CD4-positive, CD25-positive, alpha-beta regulatory T cell (primary cell): Measurements from ENCODE around the gene SLC40A1. TPM values are rescaled to one million over a fixed set of nuclear protein-coding genes. Genes with fewer than 3 reads are reported as not detected.

Experiments used
- ATAC-seq, 2 donors: fragments of 150-1000 bp; cut with Tn5 transposase; one replicate each; pipeline ENCODE4 v1.10.0; 2021; ENCODE audit warnings: low read depth in 2 of 2, moderate number of reproducible peaks in 2 of 2, moderate library complexity in 1 of 2
- DNase-seq, 3 donors: peaks; one replicate each; pipeline versions ENCODE4 v3.0.0 to v3.0.0-alpha.2; 2012 to 2022; ENCODE audit warnings: mixed read lengths in 1 of 3
- H3K27ac ChIP-seq: one replicate; pipeline ENCODE4 v1.7.0; 2013; ENCODE audit warnings: mild to moderate bottlenecking, low read length; ENCODE audit not compliant: insufficient read depth, poor library complexity, severe bottlenecking
- H3K27me3 ChIP-seq: one replicate; pipeline ENCODE4 v1.7.0; 2013; ENCODE audit warnings: low read length; ENCODE audit not compliant: control insufficient read depth, insufficient read depth
- H3K36me3 ChIP-seq: one replicate; pipeline ENCODE4 v1.7.0; 2013; ENCODE audit warnings: mild to moderate bottlenecking, low read length, moderate library complexity; ENCODE audit not compliant: control insufficient read depth, insufficient read depth
- H3K4me1 ChIP-seq: 2 replicates; pipeline ENCODE4 v1.7.0; 2013; ENCODE audit warnings: mild to moderate bottlenecking, low read length; ENCODE audit not compliant: insufficient read depth, control insufficient read depth, poor library complexity, severe bottlenecking
- H3K4me3 ChIP-seq: one replicate; pipeline ENCODE4 v1.7.0; 2013; ENCODE audit warnings: low read depth, mild to moderate bottlenecking, low read length, moderate library complexity
- H3K9me3 ChIP-seq, 2 experiments: 1 replicate in 1 of 2; 2 replicates in 1 of 2; pipeline ENCODE4 v1.7.0; 2013; ENCODE audit warnings: low read length in 2 of 2, mild to moderate bottlenecking in 1 of 2, moderate library complexity in 1 of 2; ENCODE audit not compliant: control insufficient read depth in 2 of 2
- H3K27ac Mint-ChIP-seq, 3 donors: one replicate each; pipeline ENCODE4 v1.8.0; 2020 to 2022; ENCODE audit warnings: mild to moderate bottlenecking in 3 of 3, mixed read lengths in 3 of 3, moderate library complexity in 2 of 3
- H3K27me3 Mint-ChIP-seq: one replicate; pipeline ENCODE4 v1.8.0; 2022; ENCODE audit warnings: mild to moderate bottlenecking, mixed read lengths
- H3K36me3 Mint-ChIP-seq: one replicate; pipeline ENCODE4 v1.8.0; 2020; ENCODE audit warnings: mixed read lengths
- H3K4me1 Mint-ChIP-seq, 4 donors: one replicate each; pipeline ENCODE4 v1.8.0; 2020 to 2022; ENCODE audit warnings: mixed read lengths in 4 of 4, mild to moderate bottlenecking in 1 of 4
- H3K4me3 Mint-ChIP-seq, 4 donors: one replicate each; pipeline ENCODE4 v1.8.0; 2020 to 2022; ENCODE audit warnings: mild to moderate bottlenecking in 4 of 4, mixed read lengths in 4 of 4, moderate library complexity in 3 of 4
- H3K9me3 Mint-ChIP-seq, 7 donors: one replicate each; pipeline ENCODE4 v1.8.0; 2020 to 2022; ENCODE audit warnings: mixed read lengths in 7 of 7, mild to moderate bottlenecking in 3 of 7, moderate library complexity in 2 of 7
- polyA plus RNA-seq, 4 donors: library from polyadenylated mRNA; unstranded; fragments of 300-500 nt; fragmentation: Illumina TruSeq; gene quantifications; one replicate each; pipeline ENCODE4 v1.2.3, GENCODE V29; 2021
- total RNA-seq: library from RNA; stranded (reverse); gene quantifications from one replicate; pipeline ENCODE4 v1.2.3, GENCODE V29; 2022

SLC40A1 gene
- total and polyA plus RNA-seq, 5 donors from 2014 or later: 5.6 to 25.3 (median 13.0) TPM

DNA sequence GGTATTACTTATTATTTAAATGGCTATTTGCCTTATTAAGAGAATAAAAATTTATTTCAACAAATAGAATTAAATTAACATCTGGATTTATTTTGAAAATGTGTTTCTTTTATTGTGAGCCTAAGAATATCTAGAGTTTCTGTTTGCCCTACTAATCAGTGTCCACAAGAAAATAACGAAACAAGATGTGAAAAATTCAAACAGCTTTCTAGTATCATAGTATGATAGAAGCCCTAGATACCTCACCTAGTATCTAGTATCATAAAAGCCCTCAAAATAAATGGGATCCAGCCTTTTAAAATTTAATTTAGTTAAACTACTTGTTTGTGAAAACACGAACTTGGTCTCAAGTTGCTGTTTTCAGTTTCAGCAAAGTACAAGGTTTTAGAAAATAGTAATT is 13.7 kb upstream of the SLC40A1 start:
- Mint-ChIP-seq H3K4me3 (no peak overlapping the region), H3K36me3 (no peaks in the 10 kb centered on the region), H3K9me3 (peaks cover 0 to 3% (median 0%) of the 10 kb centered on the region in 7 donors), H3K27ac (no peak overlapping the region), H3K27me3 (peaks cover 9% of the 10 kb centered on the region), H3K4me1 (peaks cover 22 to 40% (median 31%) of the 10 kb centered on the region in 4 donors)
- ATAC-seq (no peak), DNase-seq (no peak)
- Histone ChIP-seq H3K27ac (no peak overlapping the region), H3K36me3 (no peaks in the 10 kb centered on the region), H3K27me3 (no peaks in the 10 kb centered on the region), H3K4me1 (peaks cover 20% of the 10 kb centered on the region), H3K4me3 (no peak overlapping the region), H3K9me3 (no peaks in the 10 kb centered on the region)

DNA sequence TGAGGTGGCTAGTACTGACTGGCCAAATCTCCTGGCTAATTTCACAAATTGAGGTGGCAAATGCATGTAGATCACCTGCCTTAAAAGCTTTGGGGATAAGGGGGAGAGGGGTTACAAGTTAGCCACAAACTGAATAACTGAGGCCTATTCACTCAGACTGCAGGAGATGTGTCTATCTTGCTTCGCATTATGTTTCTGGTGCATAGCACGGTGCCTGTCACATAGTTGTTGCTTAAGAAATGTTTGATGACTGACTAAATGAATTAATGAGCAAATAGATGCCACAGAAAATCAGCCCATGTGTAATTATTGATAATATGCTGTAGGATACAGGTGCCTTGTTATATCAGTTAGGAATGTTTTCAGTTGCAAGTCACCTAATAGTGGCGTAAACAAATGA is 12.5 kb upstream of the SLC40A1 start:
- Histone ChIP-seq H3K4me1 (peaks cover 20% of the 10 kb centered on the region), H3K4me3 (peak overlapping the region; percentile 67), H3K36me3 (no peaks in the 10 kb centered on the region), H3K9me3 (no peaks in the 10 kb centered on the region), H3K27ac (no peak overlapping the region), H3K27me3 (no peaks in the 10 kb centered on the region)
- H3K4me3 Mint-ChIP-seq: peak overlapping the region; percentile 11 to 74 (median 56)
- no peak for ATAC-seq
- H3K27ac Mint-ChIP-seq: peak overlapping the region; percentile 8 to 62 (median 60)
- H3K4me1 Mint-ChIP-seq: peaks cover 22 to 41% (median 33%) of the 10 kb centered on the region in 4 donors
- peaks cover 0 to 3% (median 0%) of the 10 kb centered on the region in 7 donors for H3K9me3 Mint-ChIP-seq
- no peaks in the 10 kb centered on the region for H3K36me3 Mint-ChIP-seq
- no peak for DNase-seq
- peaks cover 16% of the 10 kb centered on the region for H3K27me3 Mint-ChIP-seq

DNA sequence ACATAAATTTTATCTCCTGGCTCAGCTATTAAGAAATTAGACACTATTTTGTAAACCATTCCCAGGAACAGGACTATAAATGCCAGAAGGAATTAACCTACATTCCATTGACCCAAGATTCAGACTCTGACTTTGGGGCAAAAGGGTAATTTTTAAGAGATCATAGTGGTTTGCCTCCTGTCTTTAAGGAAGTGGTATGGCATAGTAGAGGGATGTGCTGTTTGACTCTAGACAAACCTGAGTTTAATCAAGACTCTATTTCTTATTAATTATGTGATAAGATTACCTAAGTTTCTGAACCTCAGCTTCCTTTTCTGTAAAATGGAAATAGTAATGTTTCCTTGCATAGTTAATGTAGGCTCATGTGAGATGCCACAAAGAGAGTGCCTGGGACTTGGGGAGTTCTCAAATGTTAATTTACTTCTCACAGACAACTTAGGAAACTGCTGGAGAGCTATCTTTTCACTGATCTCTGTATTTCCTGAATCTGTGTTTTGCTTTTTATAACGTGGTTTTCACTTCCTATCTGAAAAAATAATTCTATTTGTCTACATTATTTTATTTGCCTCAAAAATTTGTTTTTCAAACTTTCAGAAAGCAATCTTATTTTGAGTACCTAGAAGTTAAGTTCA is 11.9 kb upstream of the SLC40A1 start:
- ATAC-seq: peak in 1 of 2 donors; percentile 43
- Histone ChIP-seq H3K4me3 (peak overlapping the region; percentile 67), H3K27ac (no peak overlapping the region), H3K9me3 (no peaks in the 10 kb centered on the region), H3K27me3 (no peaks in the 10 kb centered on the region), H3K36me3 (no peaks in the 10 kb centered on the region), H3K4me1 (peaks cover 20% of the 10 kb centered on the region)
- Mint-ChIP-seq H3K4me3 (peak overlapping the region; percentile 11 to 74 (median 56)), H3K9me3 (peaks cover 0 to 3% (median 0%) of the 10 kb centered on the region in 7 donors), H3K36me3 (no peaks in the 10 kb centered on the region), H3K27ac (peak overlapping the region; percentile 8 to 62 (median 60)), H3K4me1 (peaks cover 25 to 43% (median 33%) of the 10 kb centered on the region in 4 donors), H3K27me3 (peaks cover 23% of the 10 kb centered on the region)
- no peak for DNase-seq

GRCh38 chr2:189587780-189588179 is 7.2 kb upstream of the SLC40A1 start:
- Histone ChIP-seq H3K27ac (no peak overlapping the region), H3K4me1 (peaks cover 11% of the 10 kb centered on the region), H3K4me3 (no peak overlapping the region), H3K36me3 (no peaks in the 10 kb centered on the region), H3K27me3 (peaks cover 11% of the 10 kb centered on the region), H3K9me3 (no peaks in the 10 kb centered on the region)
- H3K27ac Mint-ChIP-seq: no peak overlapping the region
- no peak for ATAC-seq
- peaks cover 15 to 28% (median 22%) of the 10 kb centered on the region in 4 donors for H3K4me1 Mint-ChIP-seq
- no peak for DNase-seq
- H3K9me3 Mint-ChIP-seq: peaks cover 0 to 3% (median 0%) of the 10 kb centered on the region in 7 donors
- H3K4me3 Mint-ChIP-seq: no peak overlapping the region
- no peaks in the 10 kb centered on the region for H3K36me3 Mint-ChIP-seq
- peaks cover 60% of the 10 kb centered on the region for H3K27me3 Mint-ChIP-seq

- H3K27ac Mint-ChIP-seq: no peak overlapping the region
- peaks cover 0 to 3% (median 0%) of the 10 kb centered on the region in 7 donors for H3K9me3 Mint-ChIP-seq
- peaks cover 82% of the 10 kb centered on the region for H3K27me3 Mint-ChIP-seq
- H3K4me3 Mint-ChIP-seq: no peak overlapping the region
- H3K36me3 Mint-ChIP-seq: no peaks in the 10 kb centered on the region
- DNase-seq (no peak), ATAC-seq (no peak)
- H3K4me1 Mint-ChIP-seq: peaks cover 5 to 20% (median 13%) of the 10 kb centered on the region in 4 donors
- no peak overlapping the region for H3K27ac ChIP-seq
- H3K27me3 ChIP-seq: peaks cover 25% of the 10 kb centered on the region
- H3K36me3 ChIP-seq: no peaks in the 10 kb centered on the region
- H3K9me3 ChIP-seq: no peaks in the 10 kb centered on the region
- no peak overlapping the region for H3K4me3 ChIP-seq
- H3K4me1 ChIP-seq: peaks cover 12% of the 10 kb centered on the region
Observed at GRCh38 chr2:189585226-189585756, 4.7 kb upstream of the SLC40A1 start.

DNA sequence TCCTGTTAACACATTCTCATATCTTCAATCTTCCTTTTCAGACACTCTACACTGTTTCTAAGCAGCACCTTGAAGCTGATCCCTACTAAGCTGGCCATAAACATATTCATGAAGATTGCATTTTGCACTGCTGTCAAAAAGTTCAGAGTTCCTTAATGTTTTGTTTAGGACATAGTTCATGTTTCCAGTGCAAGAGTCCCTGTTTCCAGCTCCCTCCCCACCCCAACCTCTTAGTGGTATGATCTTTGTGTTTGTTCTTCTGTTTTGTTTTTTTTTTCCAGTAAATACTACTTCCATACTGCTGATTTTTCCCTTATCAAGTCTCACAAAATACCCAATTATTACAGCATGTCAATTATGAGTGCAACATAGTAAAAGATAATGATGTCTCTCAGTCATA is 4.1 kb upstream of the SLC40A1 start:
- Histone ChIP-seq H3K4me3 (no peak overlapping the region), H3K27ac (no peak overlapping the region), H3K36me3 (no peaks in the 10 kb centered on the region), H3K27me3 (peaks cover 30% of the 10 kb centered on the region), H3K9me3 (no peaks in the 10 kb centered on the region), H3K4me1 (peaks cover 17% of the 10 kb centered on the region)
- DNase-seq: no peak
- no peaks in the 10 kb centered on the region for H3K36me3 Mint-ChIP-seq
- peaks cover 2 to 20% (median 15%) of the 10 kb centered on the region in 4 donors for H3K4me1 Mint-ChIP-seq
- no peak for ATAC-seq
- peaks cover 82% of the 10 kb centered on the region for H3K27me3 Mint-ChIP-seq
- no peak overlapping the region for H3K27ac Mint-ChIP-seq
- peaks cover 0 to 3% (median 0%) of the 10 kb centered on the region in 7 donors for H3K9me3 Mint-ChIP-seq
- H3K4me3 Mint-ChIP-seq: no peak overlapping the region

- DNase-seq: no peak
- ATAC-seq: no peak
- Mint-ChIP-seq H3K4me1 (peaks cover 0 to 25% (median 21%) of the 10 kb centered on the region in 4 donors), H3K27ac (no peak overlapping the region), H3K4me3 (peak overlapping the region in 1 of 4 donors; percentile 67), H3K36me3 (no peaks in the 10 kb centered on the region), H3K9me3 (peaks cover 0 to 3% (median 0%) of the 10 kb centered on the region in 7 donors), H3K27me3 (peaks cover 84% of the 10 kb centered on the region)
- Histone ChIP-seq H3K27ac (no peak overlapping the region), H3K4me3 (no peak overlapping the region), H3K36me3 (no peaks in the 10 kb centered on the region), H3K27me3 (peaks cover 37% of the 10 kb centered on the region), H3K9me3 (no peaks in the 10 kb centered on the region), H3K4me1 (peaks cover 20% of the 10 kb centered on the region)
Observed at GRCh38 chr2:189583227-189584198, 2.9 kb upstream of the SLC40A1 start.
